Parathyroid adenoma (tissue), 2 donors: Measurements from ENCODE around the gene RANBP2.

Experiments used
- H2AFZ ChIP-seq: fragments of 300-600 bp; sonication (generic); one replicate; pipeline ENCODE4 v1.7.0; 2017; ENCODE audit warnings: antibody characterized with exemption, mild to moderate bottlenecking
- H3K27ac ChIP-seq: fragments of 300-600 bp; sonication (generic); one replicate; pipeline ENCODE4 v1.7.0; 2017
- H3K27me3 ChIP-seq: fragments of 300-600 bp; sonication (generic); one replicate; pipeline ENCODE4 v1.7.0; 2017; ENCODE audit warnings: low read length; ENCODE audit not compliant: control insufficient read depth, insufficient read depth
- H3K36me3 ChIP-seq: fragments of 300-600 bp; sonication (generic); one replicate; pipeline ENCODE4 v1.7.0; 2017; ENCODE audit warnings: low read length; ENCODE audit not compliant: control insufficient read depth, insufficient read depth
- H3K4me1 ChIP-seq: fragments of 300-600 bp; sonication (generic); one replicate; pipeline ENCODE4 v1.7.0; 2017; ENCODE audit warnings: control low read depth
- H3K4me2 ChIP-seq: fragments of 300-600 bp; sonication (generic); one replicate; pipeline ENCODE4 v1.7.0; 2017; ENCODE audit warnings: low read length
- H3K4me3 ChIP-seq: fragments of 300-600 bp; sonication (generic); one replicate; pipeline ENCODE4 v1.7.0; 2017; ENCODE audit warnings: low read depth, low read length
- H3K79me2 ChIP-seq: fragments of 300-600 bp; sonication (generic); one replicate; pipeline ENCODE4 v1.7.0; 2017; ENCODE audit warnings: control low read depth
- H3K9ac ChIP-seq: fragments of 300-600 bp; sonication (generic); one replicate; pipeline ENCODE4 v1.7.0; 2017; ENCODE audit warnings: mild to moderate bottlenecking
- H3K9me3 ChIP-seq: fragments of 300-600 bp; sonication (generic); one replicate; pipeline ENCODE4 v1.7.0; 2017; ENCODE audit warnings: low read length; ENCODE audit not compliant: control insufficient read depth
- CTCF ChIP-seq: fragments of 300-600 bp; sonication (generic); IDR thresholded peaks from one replicate; pipeline ENCODE4 v1.7.0; 2017; ENCODE audit warnings: antibody characterized with exemption, mild to moderate bottlenecking
- donor health status: primary hyperparathyroidism.

RANBP2 gene

DNA sequence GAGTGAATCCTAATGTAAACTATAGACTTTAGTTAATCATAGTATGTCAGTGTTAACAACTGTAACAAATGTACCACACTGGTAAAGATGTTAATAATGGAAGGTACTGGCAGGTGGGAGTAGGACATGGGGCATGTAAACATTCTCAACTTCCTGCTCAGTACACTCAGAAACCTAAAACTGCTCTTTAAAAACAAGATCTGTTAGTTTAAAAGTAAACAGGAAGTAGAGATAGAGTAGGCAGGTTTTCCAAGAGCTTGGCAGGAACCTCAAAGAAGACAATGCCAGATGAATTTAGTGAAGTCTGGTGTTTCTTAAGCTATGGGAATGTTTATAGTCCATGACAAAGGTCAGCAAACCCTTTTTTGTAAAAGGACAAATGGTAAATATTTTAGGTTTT is 113.9 kb downstream of the RANBP2 start:
- no peak overlapping the region for H3K27ac ChIP-seq
- no peak overlapping the region for H3K4me3 ChIP-seq
- no peak for TF ChIP-seq CTCF
- H3K36me3 ChIP-seq: no peaks in the 10 kb centered on the region
- no peak overlapping the region for H2AFZ ChIP-seq
- no peaks in the 10 kb centered on the region for H3K9me3 ChIP-seq
- no peaks in the 10 kb centered on the region for H3K4me1 ChIP-seq
- H3K9ac ChIP-seq: no peak overlapping the region
- no peaks in the 10 kb centered on the region for H3K79me2 ChIP-seq
- H3K4me2 ChIP-seq: no peak overlapping the region
- H3K27me3 ChIP-seq: no peaks in the 10 kb centered on the region

- H3K27ac ChIP-seq: no peak overlapping the region
- H3K4me3 ChIP-seq: no peak overlapping the region
- no peak overlapping the region for H2AFZ ChIP-seq
- TF ChIP-seq CTCF: no peak
- H3K36me3 ChIP-seq: no peaks in the 10 kb centered on the region
- H3K4me2 ChIP-seq: no peak overlapping the region
- H3K9me3 ChIP-seq: no peaks in the 10 kb centered on the region
- H3K9ac ChIP-seq: no peak overlapping the region
- H3K79me2 ChIP-seq: no peaks in the 10 kb centered on the region
- no peaks in the 10 kb centered on the region for H3K27me3 ChIP-seq
- no peaks in the 10 kb centered on the region for H3K4me1 ChIP-seq
Observed at GRCh38 chr2:108834620-108835019, 115.3 kb downstream of the RANBP2 start.

DNA sequence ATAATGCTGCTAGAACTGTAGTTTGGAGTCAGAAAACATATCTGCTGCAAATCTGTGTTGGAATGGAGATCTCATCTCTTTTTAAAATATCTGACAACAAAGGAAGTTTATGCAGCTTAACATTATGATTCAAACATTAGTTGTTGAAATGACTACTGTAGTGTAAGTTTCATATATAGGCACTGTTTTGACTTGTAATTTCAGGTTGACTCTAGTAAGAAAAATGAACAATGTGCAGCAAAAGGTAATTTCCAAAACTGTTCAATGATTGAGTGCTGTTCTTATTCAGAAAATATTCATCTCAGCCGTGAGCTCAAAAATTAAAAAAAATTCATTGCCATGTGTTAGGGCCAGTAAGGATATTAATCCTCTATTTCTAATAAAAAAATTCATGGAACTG is 115.8 kb downstream of the RANBP2 start:
- no peak overlapping the region for H3K27ac ChIP-seq
- no peaks in the 10 kb centered on the region for H3K79me2 ChIP-seq
- no peak overlapping the region for H3K4me2 ChIP-seq
- H3K36me3 ChIP-seq: no peaks in the 10 kb centered on the region
- H3K9ac ChIP-seq: no peak overlapping the region
- no peaks in the 10 kb centered on the region for H3K27me3 ChIP-seq
- no peak for TF ChIP-seq CTCF
- H2AFZ ChIP-seq: no peak overlapping the region
- no peak overlapping the region for H3K4me3 ChIP-seq
- H3K4me1 ChIP-seq: no peaks in the 10 kb centered on the region
- no peaks in the 10 kb centered on the region for H3K9me3 ChIP-seq
